ENCODE results near the gene MLX.
"Not testable (repeated sequence)": the region's sequence is repeated elsewhere in the genome, so short reads cannot be mapped to it uniquely, and the experiment has no call there.

Gene MLX

GRCh38 chr17:42555961-42556617, 10.8 kb upstream of the MLX start:
- not testable (repeated sequence) for DNase-seq

DNA sequence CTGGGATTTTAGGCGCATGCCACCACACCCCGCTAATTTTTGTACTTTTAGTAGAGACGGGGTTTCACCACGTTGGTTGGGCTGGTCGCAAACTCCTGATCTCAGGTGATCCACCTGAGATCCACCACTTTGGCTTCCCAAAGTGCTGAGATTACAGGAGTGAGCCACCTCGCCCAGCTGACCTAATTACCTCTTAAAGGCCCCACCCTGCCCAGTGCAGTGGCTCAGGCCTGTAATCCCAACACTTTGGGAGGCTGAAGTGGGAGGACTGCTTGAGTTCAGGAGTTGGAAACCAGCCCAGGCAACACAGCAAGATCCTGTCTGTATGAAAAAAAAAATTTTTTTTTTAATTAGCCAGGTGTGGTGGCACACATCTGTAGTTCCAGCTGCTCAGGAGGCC, 7.8 kb upstream of the MLX start:
- no peak for DNase-seq

DNA sequence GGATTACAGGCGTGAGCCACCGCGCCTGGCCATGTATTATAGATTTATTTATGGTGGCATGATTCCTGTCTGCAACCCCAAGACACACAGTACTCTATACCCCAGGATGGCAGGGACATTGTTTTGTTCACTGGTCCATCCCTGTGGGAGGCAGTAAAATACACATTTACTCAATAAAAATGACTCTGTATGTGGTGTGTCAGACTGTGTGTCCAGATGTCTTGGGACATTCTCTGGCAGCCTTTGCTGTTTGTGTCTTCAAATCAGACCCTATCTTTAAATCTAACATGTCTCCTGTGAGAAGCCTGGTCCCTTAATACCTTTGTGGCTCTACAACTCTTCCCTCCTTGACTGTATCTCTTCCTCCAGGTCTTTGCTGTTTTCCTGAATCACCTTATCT, 6.7 kb upstream of the MLX start:
- no peak for DNase-seq

- DNase-seq: peak; percentile 95 to 98
Measured at GRCh38 chr17:42561897-42562387, 5.0 kb upstream of the MLX start, which contains the start of gene COASY. Gene COASY, plus strand, starts transcription at chr17:42562148. Its CDS starts 475 bp downstream, at chr17:42562623.

GRCh38 chr17:42562388-42563142, 4.3 kb upstream of the MLX start:
- DNase-seq: no peak

DNA sequence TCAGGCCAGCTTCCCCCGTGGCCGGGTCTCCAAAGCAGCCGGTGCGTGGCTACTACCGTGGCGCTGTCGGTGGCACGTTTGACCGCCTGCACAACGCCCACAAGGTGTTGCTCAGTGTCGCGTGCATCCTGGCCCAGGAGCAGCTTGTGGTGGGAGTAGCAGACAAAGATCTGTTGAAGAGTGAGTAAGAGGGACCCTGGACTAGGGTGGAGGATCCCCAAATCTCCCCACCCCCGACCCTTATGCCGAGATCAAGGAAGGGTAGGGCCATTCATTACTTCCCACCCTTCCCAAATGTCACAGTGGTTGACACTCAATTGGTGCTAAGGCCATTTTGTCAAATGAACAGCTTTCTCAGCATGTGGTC, 3.8 kb upstream of the MLX start:
- DNase-seq: no peak

DNA sequence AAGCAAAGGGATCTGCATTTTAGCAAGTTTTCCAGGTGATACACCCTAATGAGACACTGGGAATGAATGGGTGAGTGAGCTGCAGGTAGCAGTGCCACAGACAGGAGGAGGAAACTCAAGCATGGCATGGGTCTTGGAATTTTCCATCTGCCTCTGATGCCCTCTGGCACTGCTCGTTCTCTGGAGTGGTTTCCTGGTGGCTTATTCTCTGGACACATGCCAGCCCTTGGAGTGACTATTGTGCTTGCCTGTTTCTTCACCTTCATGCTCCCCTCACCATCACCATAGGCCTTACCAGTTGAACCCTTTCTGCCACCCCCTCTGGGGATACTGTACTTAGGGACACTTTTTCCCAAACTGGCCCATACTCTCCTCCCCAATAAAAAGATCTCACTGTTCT, 3.4 kb upstream of the MLX start:
- no peak for DNase-seq

GRCh38 chr17:42563950-42564349, 3.0 kb upstream of the MLX start:
- no peak for DNase-seq

DNA sequence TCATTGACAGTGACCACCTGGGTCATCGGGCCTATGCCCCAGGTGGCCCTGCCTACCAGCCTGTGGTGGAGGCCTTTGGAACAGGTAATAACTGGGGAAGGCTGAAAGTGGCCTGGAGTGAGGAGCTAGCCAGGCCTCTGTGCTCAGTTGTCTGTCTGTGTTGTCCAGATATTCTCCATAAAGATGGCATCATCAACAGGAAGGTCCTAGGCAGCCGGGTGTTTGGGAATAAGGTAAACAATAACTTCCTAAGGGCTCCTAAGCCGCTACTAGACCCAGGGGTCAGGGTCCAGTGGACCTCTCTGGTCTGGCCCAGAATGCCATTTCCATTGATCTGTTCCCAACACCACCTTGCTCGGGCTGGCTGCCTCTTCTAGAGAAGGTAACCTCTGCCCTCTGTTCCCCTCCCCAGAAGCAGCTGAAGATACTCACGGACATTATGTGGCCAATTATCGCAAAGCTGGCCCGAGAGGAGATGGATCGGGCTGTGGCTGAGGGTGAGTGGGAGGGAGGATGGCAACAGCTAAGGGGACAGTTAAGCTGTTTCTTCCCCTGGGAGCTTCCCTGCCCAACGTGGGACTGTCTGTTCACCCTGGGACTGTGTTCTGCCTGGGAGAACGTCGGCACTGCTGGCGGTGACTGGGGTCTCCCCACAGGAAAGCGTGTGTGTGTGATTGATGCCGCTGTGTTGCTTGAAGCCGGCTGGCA, 1.9 kb upstream of the MLX start:
- DNase-seq: no peak

GRCh38 chr17:42565523-42566214, 1.2 kb upstream of the MLX start:
- DNase-seq: no peak

GRCh38 chr17:42566215-42566882, 551 bp upstream of the MLX start:
- DNase-seq: no peak

- DNase-seq: no peak
Measured at GRCh38 chr17:42568341-42569111, 1.6 kb downstream of the MLX start.

DNA sequence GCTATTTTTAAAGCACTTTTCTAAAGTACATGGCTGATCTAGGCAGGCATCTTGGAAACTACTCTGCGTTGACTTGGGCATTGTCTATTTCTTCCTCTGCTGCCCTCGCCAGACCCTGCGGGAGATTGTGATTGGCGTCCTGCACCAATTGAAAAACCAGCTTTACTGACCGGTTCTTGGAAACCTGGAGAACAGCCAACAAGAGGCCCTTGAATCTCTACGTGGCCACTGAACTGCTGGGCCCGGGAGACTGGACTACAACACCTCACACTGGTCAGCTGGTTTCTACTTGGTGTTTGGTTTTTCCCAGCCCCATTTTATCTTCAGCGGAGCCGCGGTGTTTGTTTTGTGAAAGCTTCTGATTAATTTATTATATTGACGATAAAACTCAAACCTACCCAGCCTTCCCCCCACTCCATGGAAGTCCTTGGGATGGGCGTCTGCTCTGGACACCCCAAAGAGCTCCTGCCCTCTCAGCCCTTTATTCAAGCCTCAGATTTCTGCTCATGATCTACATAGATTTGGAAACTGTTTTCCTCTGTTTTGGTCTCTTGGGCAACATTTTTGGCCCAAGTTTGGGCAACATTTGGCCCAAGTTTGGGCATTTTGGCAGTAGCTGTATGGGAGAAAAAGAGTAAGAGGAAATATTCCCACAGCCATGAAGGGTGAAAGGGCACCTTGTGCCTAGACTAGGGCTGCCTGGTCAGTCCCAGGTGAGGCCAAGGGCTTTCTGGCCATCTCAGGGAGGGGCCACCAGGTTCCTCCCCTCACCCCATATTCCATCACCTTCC, 4.7 kb downstream of the MLX start:
- no peak for DNase-seq

- no peak for DNase-seq
Measured at GRCh38 chr17:42573095-42573494, 6.2 kb downstream of the MLX start.

- no peak for DNase-seq
Measured at GRCh38 chr17:42574463-42574862, 7.6 kb downstream of the MLX start.

DNA sequence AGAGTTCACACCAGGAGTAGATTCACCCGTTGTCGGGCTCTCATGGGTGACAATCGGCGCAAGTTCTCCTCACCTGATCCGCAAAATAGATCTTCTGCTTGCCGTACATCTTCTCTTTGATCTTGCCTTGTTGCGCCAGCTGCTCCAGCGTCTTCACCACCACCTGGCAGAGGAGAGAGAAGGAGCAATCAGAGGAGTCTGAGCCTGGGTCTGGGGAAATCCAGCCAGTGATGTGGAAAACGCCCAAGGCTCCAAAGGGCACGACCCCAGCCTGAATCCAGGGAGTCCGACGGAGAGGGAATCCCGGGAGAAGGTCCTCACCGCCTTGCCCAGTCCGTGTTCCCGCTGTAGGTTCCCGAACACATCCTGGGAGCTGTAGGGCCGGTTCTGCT, 10.2 kb downstream of the MLX start:
- no peak for DNase-seq

DNA sequence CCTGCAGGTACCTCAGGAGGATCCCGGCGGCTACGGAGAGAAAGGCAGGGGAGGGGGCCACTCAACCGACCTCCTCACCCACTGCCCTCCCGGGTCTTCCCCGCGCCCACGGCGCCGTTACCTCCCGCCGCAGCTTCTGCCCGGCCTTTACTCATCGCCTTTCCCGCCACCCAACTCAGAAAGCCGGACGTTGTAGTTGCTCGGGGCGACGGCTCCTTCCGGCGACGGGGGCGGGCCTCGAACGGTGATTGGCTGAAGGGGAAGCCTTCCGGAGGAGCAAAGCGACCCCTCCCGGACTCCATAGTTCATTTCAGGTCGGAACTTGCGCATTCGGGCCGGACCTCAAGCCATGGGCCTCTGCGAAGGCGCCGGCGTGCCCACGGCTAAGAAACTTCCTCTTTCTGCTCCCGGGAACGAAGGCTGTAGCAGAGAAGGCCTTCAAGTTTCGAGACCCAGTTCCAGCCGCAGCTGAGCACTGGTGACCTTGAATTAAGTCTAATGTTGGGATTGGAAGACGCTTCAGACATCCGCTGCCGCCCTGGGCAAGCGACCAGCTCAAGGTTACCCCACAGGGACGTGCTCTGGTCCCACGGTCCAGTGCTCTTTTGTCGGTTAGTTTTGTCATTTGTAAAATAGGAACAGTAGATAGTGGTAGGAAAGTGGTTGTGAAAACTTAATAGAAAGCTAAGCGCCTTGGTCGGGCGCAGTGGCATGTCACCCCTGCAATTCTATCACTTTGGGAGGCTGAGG, 10.8 kb downstream of the MLX start, which contains the start of gene PSMC3IP:
PSMC3IP (minus strand) TSS at position 198 of the 750 bp plus-strand sequence; CDS start at position 155, 43 bp downstream.
- peak; percentile 85 to 96 for DNase-seq

DNA sequence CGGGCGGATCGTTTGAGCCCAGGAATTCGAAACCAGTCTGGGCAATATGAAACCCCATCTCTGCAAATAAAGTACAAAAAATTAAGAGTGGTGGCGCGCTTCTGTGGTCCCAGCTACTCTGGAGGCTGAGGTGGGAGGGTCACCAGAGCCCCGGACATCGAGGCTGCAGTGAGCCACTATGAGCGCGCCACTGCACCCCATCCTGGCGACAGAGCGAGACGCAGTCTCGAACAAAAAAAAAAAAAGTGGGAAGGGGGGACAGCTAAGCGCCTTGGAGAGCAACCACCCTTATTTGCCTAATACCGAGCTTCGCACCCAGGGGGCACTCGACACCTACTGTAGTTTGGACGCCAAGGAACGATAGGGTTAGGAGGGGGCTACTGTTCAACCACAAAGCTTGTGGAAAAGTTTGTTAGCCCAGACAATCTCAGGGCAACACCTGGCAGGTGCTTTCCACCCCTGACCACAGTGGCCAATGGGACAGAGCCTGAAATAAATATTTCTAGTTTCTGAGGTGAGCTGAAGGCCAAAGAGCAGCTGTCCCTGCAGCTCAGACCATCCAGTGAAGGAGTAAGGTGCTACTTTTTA, 11.5 kb downstream of the MLX start:
- DNase-seq: peak; percentile 80 to 91

DNA sequence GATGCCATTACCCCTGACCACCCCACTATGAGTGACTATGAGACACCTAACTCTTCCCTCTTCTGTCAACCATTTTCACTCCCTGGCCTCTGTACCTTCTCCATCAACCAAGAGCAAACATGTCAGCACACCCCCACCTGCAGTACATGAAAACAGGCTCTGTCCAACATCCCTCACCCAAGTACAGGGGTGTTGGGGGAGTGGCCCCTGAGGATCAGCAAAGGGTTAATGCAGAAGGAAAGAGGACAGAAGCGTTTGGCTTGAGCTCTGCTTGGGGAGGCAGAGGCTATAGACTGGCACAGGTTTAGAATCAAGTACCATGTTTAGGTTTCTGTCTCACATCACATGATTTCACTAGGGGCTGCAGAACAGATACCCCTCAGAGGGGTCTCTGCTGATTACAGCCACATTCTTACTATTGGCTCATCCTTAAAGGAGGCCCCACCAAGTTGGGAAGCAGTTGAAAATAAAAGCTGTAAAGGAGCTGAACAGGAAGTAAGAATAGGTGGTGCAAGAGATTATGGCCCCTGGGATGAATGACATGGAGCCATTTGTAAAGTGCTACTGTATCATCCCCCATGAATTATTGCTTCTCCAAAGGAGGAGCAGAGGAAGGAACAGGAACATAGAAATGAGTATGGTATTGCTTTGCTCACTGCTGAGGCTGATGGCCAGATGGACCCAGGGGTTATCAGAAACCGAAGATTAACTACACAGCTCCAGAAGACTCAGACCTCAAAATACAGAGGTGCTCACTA, 13.1 kb downstream of the MLX start:
- no peak for DNase-seq
